Neutrophil (primary cell): ENCODE data around the gene JPT1.

Experiments
- H3K27ac ChIP-seq: fragments of 200-600 bp; sonication (generic); 2 replicates; pipeline ENCODE4 v1.5.1; 2016; ENCODE audit warnings: mild to moderate bottlenecking, moderate library complexity
- H3K27me3 ChIP-seq: fragments of 200-600 bp; sonication (generic); 2 replicates; pipeline ENCODE4 v1.6.0; 2016; ENCODE audit warnings: mild to moderate bottlenecking
- H3K36me3 ChIP-seq: fragments of 200-600 bp; sonication (generic); 2 replicates; pipeline ENCODE4 v1.5.1; 2017
- H3K4me1 ChIP-seq, 2 experiments: fragments of 200-600 bp in 1 of 2; sonication (generic) in 1 of 2; 1 replicate in 1 of 2; 2 replicates in 1 of 2; pipeline versions ENCODE4 v1.5.1 to v1.6.1; 2013 to 2016; ENCODE audit warnings: low read depth in 1 of 2, low read length in 1 of 2, mild to moderate bottlenecking in 1 of 2, moderate library complexity in 1 of 2; ENCODE audit not compliant: control insufficient read depth in 1 of 2, insufficient read depth in 1 of 2
- H3K4me3 ChIP-seq, 2 experiments: fragments of 200-600 bp in 1 of 2; sonication (generic) in 1 of 2; 1 replicate in 1 of 2; 2 replicates in 1 of 2; pipeline ENCODE4 v1.5.1; 2013 to 2016; ENCODE audit warnings: low read depth in 1 of 2, low read length in 1 of 2, mild to moderate bottlenecking in 1 of 2, moderate library complexity in 1 of 2
- H3K9me3 ChIP-seq: fragments of 200-600 bp; sonication (generic); 2 replicates; pipeline ENCODE4 v1.5.1; 2016
- CTCF ChIP-seq: fragments of 200-600 bp; sonication (generic); IDR thresholded peaks from 2 replicates; pipeline ENCODE4 v1.5.1; 2016; ENCODE audit warnings: antibody characterized with exemption

JPT1 gene

DNA sequence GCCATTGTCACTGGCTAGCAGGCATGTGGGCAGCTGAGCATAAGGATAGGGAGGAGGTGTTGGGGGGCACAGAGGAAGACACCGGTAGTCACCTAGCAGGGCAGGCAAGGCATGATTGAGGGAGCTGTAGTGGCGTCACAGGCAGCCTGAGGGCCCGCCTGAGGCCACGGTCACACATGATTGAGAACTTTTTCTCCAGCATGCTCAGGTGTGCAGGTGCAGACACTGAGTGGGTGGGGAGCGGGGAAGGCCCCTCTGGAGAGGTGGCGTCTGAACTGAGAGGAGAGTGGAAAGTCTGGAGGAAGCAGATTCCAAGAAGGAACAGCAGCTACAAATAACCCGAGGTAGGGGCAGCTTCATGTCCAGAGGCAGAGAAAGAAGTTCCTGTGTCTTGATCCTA is 55.5 kb downstream of the JPT1 start:
- peaks cover 50% of the 10 kb centered on the region for H3K36me3 ChIP-seq
- no peaks in the 10 kb centered on the region for H3K27me3 ChIP-seq
- peak overlapping the region; percentile 98 for H3K27ac ChIP-seq
- no peak overlapping the region for H3K4me3 ChIP-seq
- no peaks in the 10 kb centered on the region for H3K9me3 ChIP-seq
- peaks cover 41 to 48% of the 10 kb centered on the region in 2 experiments for H3K4me1 ChIP-seq
- no peak for TF ChIP-seq CTCF

- Histone ChIP-seq H3K27ac (peak overlapping the region; percentile 98), H3K27me3 (no peaks in the 10 kb centered on the region), H3K4me1 (peaks cover 51 to 58% of the 10 kb centered on the region in 2 experiments), H3K9me3 (no peaks in the 10 kb centered on the region), H3K4me3 (no peak overlapping the region), H3K36me3 (peaks cover 48% of the 10 kb centered on the region)
- TF ChIP-seq CTCF: no peak
These were observed 56.4 kb downstream of the JPT1 start for GRCh38 chr17:75097865-75098264.

DNA sequence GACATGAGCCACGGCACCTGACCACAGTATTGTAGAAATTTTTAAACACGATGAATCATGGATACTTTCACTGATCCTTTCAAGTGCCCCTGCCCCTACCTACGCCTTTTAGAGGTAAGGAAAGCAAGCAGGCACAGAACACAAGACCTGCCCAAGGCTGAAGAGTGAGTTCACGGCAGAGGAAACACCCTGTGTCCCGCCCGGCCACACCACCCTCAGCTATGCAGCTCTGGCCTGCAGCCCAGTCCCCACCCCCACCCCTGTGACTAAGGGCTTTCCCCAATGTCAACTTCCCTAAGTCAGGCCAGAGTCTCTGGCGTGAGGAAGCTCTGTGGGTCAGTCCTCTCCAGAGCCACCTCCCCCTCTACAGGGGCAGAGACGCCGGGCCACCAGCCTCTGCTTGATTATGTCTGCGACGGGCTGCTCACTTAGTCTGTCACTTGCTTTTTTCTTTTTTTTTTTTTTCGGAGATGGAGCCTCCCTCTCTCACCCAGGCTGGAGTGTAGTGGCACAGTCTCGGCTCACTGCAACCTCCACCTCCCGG is 58.2 kb downstream of the JPT1 start:
- peaks cover 57 to 61% of the 10 kb centered on the region in 2 experiments for H3K4me1 ChIP-seq
- peaks cover 48% of the 10 kb centered on the region for H3K36me3 ChIP-seq
- peak overlapping the region; percentile 98 for H3K27ac ChIP-seq
- peak; percentile 29 for TF ChIP-seq CTCF
- no peaks in the 10 kb centered on the region for H3K27me3 ChIP-seq
- H3K4me3 ChIP-seq: peak overlapping the region; percentile 39 to 47
- no peaks in the 10 kb centered on the region for H3K9me3 ChIP-seq

DNA sequence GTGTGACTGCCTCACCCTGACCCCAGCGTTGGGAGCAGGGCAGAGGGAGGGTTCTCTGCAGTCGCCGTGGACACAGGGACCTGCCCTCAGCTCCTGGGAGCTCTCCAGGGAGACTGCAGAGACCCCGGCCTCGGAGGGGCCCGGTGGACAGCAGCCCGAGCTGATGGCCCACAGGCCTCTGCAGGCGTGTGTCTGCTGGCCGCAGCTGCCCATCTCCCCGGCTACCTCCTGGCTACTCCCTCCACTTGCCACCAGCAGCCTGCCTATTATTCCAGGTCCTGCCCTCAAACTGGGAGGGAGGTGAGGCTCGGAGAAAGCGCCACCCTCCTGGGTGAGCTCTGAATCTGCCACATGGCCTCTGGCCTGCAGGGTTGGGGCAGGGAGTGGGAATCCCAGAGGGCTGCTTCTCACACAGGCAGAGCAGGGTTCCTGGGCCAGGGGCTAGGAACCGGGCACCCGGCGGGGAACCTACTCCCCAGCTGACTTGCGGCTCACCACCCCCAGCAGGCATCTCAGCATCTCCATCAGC is 59.4 kb downstream of the JPT1 start:
- H3K36me3 ChIP-seq: peaks cover 37% of the 10 kb centered on the region
- no peaks in the 10 kb centered on the region for H3K9me3 ChIP-seq
- peak overlapping the region; percentile 98 for H3K27ac ChIP-seq
- H3K4me3 ChIP-seq: peak overlapping the region in 1 of 2 experiments; percentile 39
- no peak for TF ChIP-seq CTCF
- H3K4me1 ChIP-seq: peaks cover 68 to 73% of the 10 kb centered on the region in 2 experiments
- H3K27me3 ChIP-seq: no peaks in the 10 kb centered on the region

DNA sequence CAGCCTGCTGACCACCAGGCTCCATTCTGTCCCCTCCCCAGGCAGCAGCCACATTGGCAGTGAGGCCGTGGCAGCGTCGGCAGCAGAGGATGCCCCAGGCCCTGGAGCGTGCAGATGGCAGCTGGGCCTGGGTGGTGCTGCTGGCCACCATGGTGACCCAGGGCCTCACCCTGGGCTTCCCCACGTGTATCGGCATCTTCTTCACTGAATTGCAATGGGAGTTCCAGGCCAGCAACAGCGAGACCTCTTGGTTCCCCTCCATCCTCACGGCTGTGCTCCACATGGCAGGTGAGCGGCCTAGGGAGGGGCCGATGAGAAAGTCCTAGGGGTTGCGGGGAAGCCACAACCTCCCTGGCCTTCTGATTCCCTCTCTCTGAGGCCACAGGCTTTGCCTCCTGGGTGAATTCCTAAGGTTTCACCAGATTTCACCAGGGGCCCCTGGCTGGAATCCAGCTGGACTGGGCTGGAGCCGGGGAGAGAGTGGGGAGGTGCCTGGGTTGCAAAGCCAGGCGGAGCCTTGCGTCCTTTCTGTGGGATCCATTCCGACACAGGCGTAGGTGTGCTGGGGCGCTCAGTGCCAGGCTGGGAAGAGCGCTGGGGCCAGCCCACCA is 60.7 kb downstream of the JPT1 start:
- TF ChIP-seq CTCF: no peak
- Histone ChIP-seq H3K4me1 (peaks cover 81 to 85% of the 10 kb centered on the region in 2 experiments), H3K9me3 (no peaks in the 10 kb centered on the region), H3K27ac (peak overlapping the region; percentile 98), H3K36me3 (peaks cover 24% of the 10 kb centered on the region), H3K27me3 (no peaks in the 10 kb centered on the region), H3K4me3 (peak overlapping the region in 1 of 2 experiments; percentile 42)
